Erythroblast (primary cell): Measurements from ENCODE around the gene RIMBP2.

Source experiments
- GATA1 ChIP-seq: IDR thresholded peaks from 2 replicates; pipeline ENCODE4 v1.6.1; 2011; ENCODE audit warnings: low read depth, mild to moderate bottlenecking, control low read depth, low read length, moderate library complexity
- POLR2A ChIP-seq: IDR thresholded peaks from 2 replicates; pipeline ENCODE4 v1.6.1; 2011; ENCODE audit warnings: mild to moderate bottlenecking, low read length

- TF ChIP-seq POLR2A (no peak), GATA1 (no peak)
Measured at GRCh38 chr12:130498589-130499385, 217.3 kb downstream of the RIMBP2 start.
